T-cell (primary cell): ENCODE data around the gene GBF1. TPM values are rescaled to one million over a fixed set of nuclear protein-coding genes. Genes with fewer than 3 reads are reported as not detected.

Source experiments
- ATAC-seq, 4 experiments: fragments of 200-7000 bp in 3 of 4; fragments of 150-1000 bp in 1 of 4; cut with Tn5 transposase; replicated peaks in 1 of 4; 1 replicate in 3 of 4; 2 replicates in 1 of 4; pipeline ENCODE4 v1.10.0; 2021; ENCODE audit warnings: moderate library complexity in 3 of 4, mild to moderate bottlenecking in 2 of 4, moderate number of reproducible peaks in 1 of 4
- CTCF ChIA-PET, 2 donors: fragments of 300-600 bp; sonication (Branson Sonifier 250); formaldehyde crosslinking; loops; one replicate each; lab custom pipeline; 2022; ENCODE audit warnings: antibody characterized with exemption in 2 of 2; lab: Charles Lee
- POLR2A ChIA-PET, 2 donors: fragments of 300-600 bp; sonication (Branson Sonifier 250); formaldehyde crosslinking; loops; one replicate each; lab custom pipeline; 2022; ENCODE audit warnings: antibody characterized with exemption in 2 of 2; lab: Charles Lee
- DNase-seq, 35 experiments: peaks; one replicate each; pipeline versions ENCODE4 v3.0.0 to v3.0.0-alpha.2; 2013 to 2023
- H3K27ac ChIP-seq: one replicate; pipeline ENCODE4 v1.5.1; 2013; ENCODE audit warnings: low read length
- H3K27me3 ChIP-seq, 2 experiments: replicated peaks in 1 of 2; 1 replicate in 1 of 2; 2 replicates in 1 of 2; pipeline versions ENCODE4 v1.6.1 to v1.7.0; 2013; ENCODE audit warnings: low read length in 1 of 2, mixed read lengths in 1 of 2; ENCODE audit not compliant: control insufficient read depth in 2 of 2, insufficient read depth in 2 of 2; ENCODE audit errors: extremely low read depth in 1 of 2
- H3K36me3 ChIP-seq, 2 donors: 1 replicate in 1 of 2; 2 replicates in 1 of 2; pipeline versions ENCODE4 v1.6.1 to v1.7.0; 2013; ENCODE audit warnings: low read length in 1 of 2; ENCODE audit not compliant: control insufficient read depth in 2 of 2, insufficient read depth in 1 of 2; ENCODE audit errors: extremely low read depth in 1 of 2
- H3K4me1 ChIP-seq, 2 experiments: 1 replicate in 1 of 2; 2 replicates in 1 of 2; pipeline versions ENCODE4 v1.6.1 to v1.7.0; 2013; ENCODE audit warnings: low read length in 2 of 2, mixed read lengths in 1 of 2; ENCODE audit not compliant: insufficient read depth in 2 of 2, control insufficient read depth in 1 of 2; ENCODE audit errors: extremely low read depth in 1 of 2
- H3K4me3 ChIP-seq, 2 donors: 1 replicate in 1 of 2; 2 replicates in 1 of 2; pipeline versions ENCODE4 v1.5.1 to v1.7.0; 2013; ENCODE audit warnings: mild to moderate bottlenecking in 2 of 2, low read length in 1 of 2, moderate library complexity in 1 of 2; ENCODE audit not compliant: control insufficient read depth in 1 of 2; ENCODE audit errors: extremely low read depth in 1 of 2
- H3K9me3 ChIP-seq: 2 replicates; pipeline ENCODE4 v1.7.0; 2013
- H3K27ac Mint-ChIP-seq, 2 donors: one replicate each; pipeline ENCODE4 v1.8.0; 2020 to 2021; ENCODE audit warnings: mild to moderate bottlenecking in 2 of 2, mixed read lengths in 2 of 2
- H3K27me3 Mint-ChIP-seq, 2 donors: one replicate each; pipeline ENCODE4 v1.8.0; 2021 to 2022; ENCODE audit warnings: mixed read lengths in 2 of 2
- H3K36me3 Mint-ChIP-seq: one replicate; pipeline ENCODE4 v1.8.0; 2021; ENCODE audit warnings: mixed read lengths
- H3K4me1 Mint-ChIP-seq, 3 donors: one replicate each; pipeline ENCODE4 v1.8.0; 2020 to 2022; ENCODE audit warnings: mixed read lengths in 3 of 3, mild to moderate bottlenecking in 1 of 3
- H3K4me3 Mint-ChIP-seq, 3 donors: one replicate each; pipeline ENCODE4 v1.8.0; 2020 to 2022; ENCODE audit warnings: mild to moderate bottlenecking in 3 of 3, mixed read lengths in 3 of 3, moderate library complexity in 3 of 3
- H3K9me3 Mint-ChIP-seq, 3 donors: one replicate each; pipeline ENCODE4 v1.8.0; 2020 to 2022; ENCODE audit warnings: mixed read lengths in 3 of 3
- WGBS: methylation state at CpG from one replicate; pipeline ENCODE4 v1.1.5; 2013; ENCODE audit warnings: missing lambda C conversion rate; ENCODE audit not compliant: insufficient coverage; 5-methylcytosine and 5-hydroxymethylcytosine counted together
- total RNA-seq, 35 experiments: library from RNA in 6 of 35; stranded (reverse) in 6 of 35; fragments of 120-200 nt in 1 of 35; gene quantifications; one replicate each; pipeline versions ENCODE4 v1.2.1 to v1.2.4 and lab custom pipeline; 2013 to 2026

The GBF1 gene
- total RNA-seq, 5 donors from 2014 or later (not counting 1 experiment from before 2014, with no cell fraction given): 37.2 to 41.1 (median 38.7) TPM

DNA sequence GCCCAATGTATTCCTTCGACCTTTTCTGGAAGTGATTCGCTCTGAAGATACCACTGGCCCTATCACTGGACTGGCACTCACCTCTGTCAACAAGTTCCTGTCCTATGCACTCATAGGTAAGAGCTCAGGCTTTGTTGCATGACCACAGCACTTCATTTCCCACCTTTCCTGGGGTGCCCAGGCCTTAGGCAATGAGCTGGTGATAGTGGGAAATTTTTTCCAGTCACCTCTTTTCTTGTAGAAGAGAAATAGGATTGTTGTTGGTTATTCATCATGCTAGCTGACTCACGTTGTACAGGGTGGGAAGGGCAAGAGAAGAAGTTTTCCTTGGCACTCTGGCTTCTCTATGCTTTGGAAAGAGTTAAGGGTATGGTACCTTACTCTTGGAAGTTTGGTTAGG, 98.7 kb downstream of the GBF1 start:
- no peaks in the 10 kb centered on the region for H3K4me1 Mint-ChIP-seq
- ChIA-PET CTCF (interaction anchor here (0.6 to 1.7 kb wide), 2 partner anchors 8 kb away, joined by 3 to 4 read pairs; no protein-coding TSS in a partner anchor), POLR2A (no interaction called here)
- H3K4me3 Mint-ChIP-seq: no peak overlapping the region
- 89% methylated on average over 3 of the region's 3 CpGs for WGBS
- H3K36me3 Mint-ChIP-seq: peaks cover 15% of the 10 kb centered on the region
- no peak for ATAC-seq
- H3K4me3 ChIP-seq: no peak overlapping the region
- H3K4me1 ChIP-seq: no peaks in the 10 kb centered on the region
- no peaks in the 10 kb centered on the region for H3K9me3 ChIP-seq
- no peak for DNase-seq
- H3K9me3 Mint-ChIP-seq: no peaks in the 10 kb centered on the region
- H3K27ac ChIP-seq: no peak overlapping the region
- H3K27ac Mint-ChIP-seq: no peak overlapping the region
- H3K36me3 ChIP-seq: peaks cover 6 to 11% of the 10 kb centered on the region in 2 donors
- H3K27me3 ChIP-seq: no peaks in the 10 kb centered on the region
- no peaks in the 10 kb centered on the region for H3K27me3 Mint-ChIP-seq

DNA sequence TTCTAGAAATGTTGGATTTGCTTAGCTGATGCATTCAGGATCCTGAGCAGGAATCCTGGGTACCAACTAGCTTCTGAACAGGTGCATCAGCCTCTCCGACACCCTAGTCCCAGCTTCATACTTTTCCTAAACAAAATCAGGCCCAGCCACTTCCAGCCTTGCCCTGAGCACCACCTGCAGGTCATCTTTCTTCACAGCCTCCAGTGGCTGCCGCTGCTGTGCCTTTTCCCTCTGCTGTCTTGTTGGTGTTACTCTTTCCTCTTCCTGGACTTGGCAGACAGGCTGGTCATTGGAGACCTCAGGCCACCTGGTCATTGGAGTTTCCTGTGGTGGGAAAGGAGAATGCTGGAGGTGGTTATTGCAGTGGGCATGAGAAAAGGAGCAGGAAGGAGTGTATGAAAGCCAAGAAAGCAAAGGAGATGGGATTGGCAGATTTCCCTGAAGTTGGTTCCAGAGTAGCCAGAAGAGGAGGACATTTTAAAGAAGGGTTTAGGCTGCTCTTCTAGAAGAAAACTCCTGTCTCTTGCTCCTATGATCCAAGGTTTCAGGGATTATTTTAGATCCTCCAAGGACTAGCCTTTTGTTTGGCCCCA, 102.0 kb downstream of the GBF1 start:
- H3K4me1 Mint-ChIP-seq: no peaks in the 10 kb centered on the region
- POLR2A ChIA-PET: no interaction called here
- H3K27ac Mint-ChIP-seq: peak overlapping the region; percentile 36 to 52
- Histone ChIP-seq H3K27me3 (no peaks in the 10 kb centered on the region), H3K4me1 (no peaks in the 10 kb centered on the region), H3K27ac (no peak overlapping the region), H3K4me3 (no peak overlapping the region), H3K9me3 (no peaks in the 10 kb centered on the region), H3K36me3 (peaks cover 6 to 23% of the 10 kb centered on the region in 2 donors)
- CTCF ChIA-PET: interaction anchor here in 1 of 2 donors (0.6 to 5.9 kb wide), 2 partner anchors 9 to 117 kb away, joined by 3 to 102 read pairs; no protein-coding TSS in a partner anchor
- ATAC-seq (no peak), DNase-seq (peak in 1 of 35 experiments; percentile 15)
- WGBS: 100% methylated on average over 2 of the region's 2 CpGs
- no peaks in the 10 kb centered on the region for H3K27me3 Mint-ChIP-seq
- H3K4me3 Mint-ChIP-seq: no peak overlapping the region
- H3K9me3 Mint-ChIP-seq: no peaks in the 10 kb centered on the region
- peaks cover 25% of the 10 kb centered on the region for H3K36me3 Mint-ChIP-seq

DNA sequence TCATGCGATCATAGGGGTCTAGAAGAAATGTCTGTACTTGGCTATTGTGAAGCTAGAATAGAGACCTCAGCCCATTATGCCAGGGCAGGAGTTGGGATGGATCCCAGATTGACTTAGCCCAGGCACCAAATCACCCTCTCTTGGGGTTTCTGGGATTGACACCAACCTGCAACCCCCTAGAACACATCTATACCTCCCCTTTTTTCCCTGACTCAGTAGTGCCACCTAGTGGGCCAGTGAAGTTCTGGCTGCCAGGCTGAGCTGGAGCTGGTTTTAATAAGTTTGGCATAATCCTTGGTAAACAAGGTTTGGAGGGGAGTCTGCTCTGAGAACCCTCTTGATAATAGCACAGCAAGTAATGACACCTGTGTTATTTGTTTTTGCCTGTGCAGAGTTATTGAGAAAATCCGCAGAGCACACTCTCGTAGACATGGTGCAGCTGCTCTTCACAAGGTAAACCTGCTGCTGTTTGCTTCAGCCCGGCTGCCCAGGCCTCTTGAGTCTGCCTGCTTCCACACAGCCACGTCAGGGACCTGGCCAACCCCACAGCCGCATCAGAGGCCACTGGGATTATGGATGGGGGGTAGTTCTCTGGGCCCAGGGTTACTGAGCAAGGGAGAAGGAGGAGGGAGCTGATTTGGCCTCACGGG, 106.9 kb downstream of the GBF1 start:
- CTCF ChIA-PET: interaction anchor here (0.5 to 5.9 kb wide), 21 partner anchors 8 to 1180 kb away, joined by 3 to 102 read pairs (median 4); partner anchors contain the start of genes ELOVL3 (in 1 of the 2) and GBF1 (in 1 of the 2)
- WGBS: 83% methylated on average over 2 of the region's 7 CpGs
- Mint-ChIP-seq H3K27me3 (no peaks in the 10 kb centered on the region), H3K4me1 (no peaks in the 10 kb centered on the region), H3K4me3 (no peak overlapping the region), H3K9me3 (no peaks in the 10 kb centered on the region), H3K36me3 (peaks cover 40% of the 10 kb centered on the region), H3K27ac (no peak overlapping the region)
- no peak overlapping the region for H3K4me3 ChIP-seq
- ATAC-seq (peak; percentile 67 to 70 (median 68)), DNase-seq (peak; percentile 20 to 84 (median 62))
- H3K36me3 ChIP-seq: peaks cover 4 to 53% of the 10 kb centered on the region in 2 donors
- H3K27me3 ChIP-seq: no peaks in the 10 kb centered on the region
- no peaks in the 10 kb centered on the region for H3K9me3 ChIP-seq
- POLR2A ChIA-PET: interaction anchor here (0.6 to 0.7 kb wide), 2 partner anchors 98 to 143 kb away, joined by 3 read pairs; no protein-coding TSS in a partner anchor
- no peak overlapping the region for H3K27ac ChIP-seq
- no peaks in the 10 kb centered on the region for H3K4me1 ChIP-seq

DNA sequence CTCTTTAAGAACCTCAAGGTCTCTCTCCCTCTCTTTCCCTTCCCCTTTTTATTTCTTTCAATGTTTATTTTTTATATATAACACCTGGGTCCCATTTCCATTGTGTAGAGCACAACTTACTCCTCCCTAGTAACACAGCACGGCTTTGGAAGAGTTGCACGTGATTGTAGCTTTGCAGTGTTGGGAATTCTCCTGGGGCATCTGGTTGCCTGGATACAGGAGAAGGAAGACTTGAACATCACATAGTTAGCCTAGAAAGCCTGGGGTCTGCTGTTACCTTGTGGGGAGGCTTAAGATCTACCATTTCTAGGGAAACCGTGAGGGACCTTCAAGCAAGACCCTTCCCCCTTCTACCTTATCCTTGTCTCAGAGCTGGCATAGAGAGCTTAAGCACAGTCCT, 109.1 kb downstream of the GBF1 start:
- Mint-ChIP-seq H3K36me3 (peaks cover 55% of the 10 kb centered on the region), H3K4me3 (no peak overlapping the region), H3K4me1 (no peaks in the 10 kb centered on the region), H3K27me3 (no peaks in the 10 kb centered on the region), H3K9me3 (no peaks in the 10 kb centered on the region), H3K27ac (no peak overlapping the region)
- no peak for ATAC-seq
- no peak for DNase-seq
- H3K4me3 ChIP-seq: no peak overlapping the region
- ChIA-PET CTCF (interaction anchor here (0.5 to 4.6 kb wide), 6 partner anchors 18 to 678 kb away, joined by 4 to 17 read pairs (median 10); partner anchors contain the start of gene ELOVL3 (in 1 of the 2)), POLR2A (interaction anchor here in 1 of 2 donors (0.6 kb wide), 1 partner anchor 38 kb away, joined by 4 read pairs; no protein-coding TSS in a partner anchor)
- no peaks in the 10 kb centered on the region for H3K9me3 ChIP-seq
- peaks cover 7 to 75% of the 10 kb centered on the region in 2 donors for H3K36me3 ChIP-seq
- H3K4me1 ChIP-seq: no peaks in the 10 kb centered on the region
- H3K27me3 ChIP-seq: no peaks in the 10 kb centered on the region
- 100% methylated on average over 1 of the region's 3 CpGs for WGBS
- no peak overlapping the region for H3K27ac ChIP-seq

DNA sequence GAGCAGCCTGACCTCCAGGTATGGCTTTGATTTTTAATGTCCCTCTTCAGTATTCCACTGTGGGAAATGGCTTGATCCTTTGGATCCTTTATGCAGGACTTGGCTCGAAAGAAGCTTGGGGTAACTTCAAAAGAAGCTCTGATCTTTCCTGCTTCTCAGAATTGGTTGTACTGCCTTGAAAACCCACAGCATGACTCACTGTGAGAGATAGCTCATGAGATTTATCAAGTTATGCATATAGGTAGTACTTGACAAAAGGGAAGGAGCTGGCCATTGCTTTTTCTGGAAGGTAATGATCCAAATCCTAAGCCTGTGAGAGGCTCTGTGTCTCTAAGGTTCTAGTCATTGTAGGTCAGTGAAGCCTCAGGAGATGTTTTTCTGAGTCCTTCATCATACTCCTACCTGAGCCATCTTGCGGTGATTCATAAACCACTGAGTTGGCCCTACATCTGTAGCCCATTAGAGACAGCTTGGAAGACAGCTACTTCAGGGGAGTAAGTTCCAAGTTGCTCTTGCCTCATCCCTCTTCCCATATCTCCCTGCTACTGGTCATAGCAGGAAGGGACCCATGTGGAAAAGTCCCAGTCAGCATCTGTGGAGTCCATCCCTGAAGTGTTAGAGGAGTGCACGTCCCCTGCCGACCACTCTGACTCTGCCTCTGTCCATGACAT, 113.5 kb downstream of the GBF1 start:
- 69% methylated on average over 2 of the region's 4 CpGs for WGBS
- H3K36me3 Mint-ChIP-seq: peaks cover 76% of the 10 kb centered on the region
- POLR2A ChIA-PET: interaction anchor here in 1 of 2 donors (1.1 kb wide), 1 partner anchor 10 kb away, joined by 5 read pairs; no protein-coding TSS in a partner anchor
- Histone ChIP-seq H3K4me1 (no peaks in the 10 kb centered on the region), H3K4me3 (no peak overlapping the region), H3K27me3 (no peaks in the 10 kb centered on the region), H3K9me3 (no peaks in the 10 kb centered on the region), H3K36me3 (peaks cover 11 to 88% of the 10 kb centered on the region in 2 donors), H3K27ac (no peak overlapping the region)
- no peaks in the 10 kb centered on the region for H3K4me1 Mint-ChIP-seq
- H3K9me3 Mint-ChIP-seq: no peaks in the 10 kb centered on the region
- H3K4me3 Mint-ChIP-seq: no peak overlapping the region
- CTCF ChIA-PET: no interaction called here
- no peak overlapping the region for H3K27ac Mint-ChIP-seq
- no peak for ATAC-seq
- H3K27me3 Mint-ChIP-seq: no peaks in the 10 kb centered on the region
- no peak for DNase-seq

DNA sequence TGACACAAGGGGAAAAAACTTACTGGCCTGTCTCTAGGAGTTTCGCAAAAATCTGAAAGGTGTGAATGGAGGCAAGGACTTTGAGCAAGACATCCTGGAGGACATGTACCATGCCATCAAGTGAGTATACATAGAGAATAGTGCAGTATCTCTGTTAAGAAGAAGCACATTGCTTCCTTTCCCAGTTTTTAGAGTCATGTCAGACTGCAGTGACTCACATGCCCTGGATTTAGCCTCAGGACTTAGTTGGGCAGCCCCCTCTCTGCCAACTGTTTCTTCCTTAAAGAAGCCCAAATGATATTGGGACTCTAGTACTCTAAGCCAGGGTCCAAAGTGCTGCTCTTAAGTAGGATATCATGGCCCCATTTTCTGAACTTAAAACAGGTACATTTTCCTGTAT, 122.1 kb downstream of the GBF1 start:
- DNase-seq: no peak
- no peak for ATAC-seq
- Histone ChIP-seq H3K27ac (no peak overlapping the region), H3K4me3 (no peak overlapping the region), H3K9me3 (no peaks in the 10 kb centered on the region), H3K4me1 (no peaks in the 10 kb centered on the region), H3K27me3 (no peaks in the 10 kb centered on the region), H3K36me3 (peaks cover 34 to 81% of the 10 kb centered on the region in 2 donors)
- Mint-ChIP-seq H3K4me1 (no peaks in the 10 kb centered on the region), H3K27me3 (no peaks in the 10 kb centered on the region), H3K4me3 (no peak overlapping the region), H3K27ac (no peak overlapping the region), H3K36me3 (peaks cover 78% of the 10 kb centered on the region), H3K9me3 (no peaks in the 10 kb centered on the region)
- CTCF ChIA-PET: no interaction called here
- no CpG with 5 or more reads among the region's 1 CpG for WGBS
- POLR2A ChIA-PET: no interaction called here
